B cell (primary cell): ENCODE measurements around the gene GNAL. TPM values are rescaled to one million over a fixed set of nuclear protein-coding genes. Genes with fewer than 3 reads are reported as not detected.

Experiments used
- ATAC-seq: fragments of 200-7000 bp; cut with Tn5 transposase; one replicate; pipeline ENCODE4 v1.10.0; 2021; ENCODE audit warnings: low read depth, mild to moderate bottlenecking, moderate number of reproducible peaks, moderate library complexity
- CTCF ChIA-PET: fragments of 350-600 bp; sonication (Branson Sonifier 250); formaldehyde crosslinking; loops from one replicate; lab custom pipeline; 2021; ENCODE audit warnings: antibody characterized with exemption, inconsistent platforms; lab: Charles Lee
- POLR2A ChIA-PET: fragments of 350-600 bp; sonication (Branson Sonifier 250); formaldehyde crosslinking; loops from one replicate; lab custom pipeline; 2021; ENCODE audit warnings: antibody characterized with exemption; lab: Charles Lee
- DNase-seq: peaks from one replicate; pipeline ENCODE4 v3.0.0; 2013
- H2AFZ ChIP-seq: 2 replicates; pipeline ENCODE4 v1.6.1; 2012; ENCODE audit warnings: mild to moderate bottlenecking, low read depth, low read length; ENCODE audit not compliant: insufficient read depth, poor library complexity, severe bottlenecking
- H3K27ac ChIP-seq, 2 donors: 1 replicate in 1 of 2; 2 replicates in 1 of 2; pipeline ENCODE4 v1.5.1; 2012 to 2013; ENCODE audit warnings: low read length in 2 of 2, mild to moderate bottlenecking in 2 of 2, moderate library complexity in 1 of 2
- H3K27me3 ChIP-seq, 4 experiments: fragments of 200-600 bp in 1 of 4; sonication (generic) in 1 of 4; replicated peaks in 1 of 4; 1 replicate in 2 of 4; 2 replicates in 2 of 4; pipeline versions ENCODE4 v1.6.1 to v1.7.0; 2013 to 2016; ENCODE audit warnings: low read length in 3 of 4, mild to moderate bottlenecking in 2 of 4, mixed read lengths in 1 of 4, moderate library complexity in 1 of 4; ENCODE audit not compliant: insufficient read depth in 4 of 4, control insufficient read depth in 3 of 4; ENCODE audit errors: control extremely low read depth in 1 of 4
- H3K36me3 ChIP-seq, 2 experiments: replicated peaks in 1 of 2; 1 replicate in 1 of 2; 2 replicates in 1 of 2; pipeline versions ENCODE4 v1.6.1 to v1.7.1; 2013; ENCODE audit warnings: low read length in 1 of 2; ENCODE audit not compliant: insufficient read depth in 2 of 2, control insufficient read depth in 1 of 2; ENCODE audit errors: control extremely low read depth in 1 of 2, extremely low read depth in 1 of 2
- H3K4me1 ChIP-seq, 2 donors: fragments of 200-600 bp in 1 of 2; sonication (generic) in 1 of 2; 1 replicate in 1 of 2; 2 replicates in 1 of 2; pipeline versions ENCODE4 v1.5.1 to v1.6.1; 2013 to 2017; ENCODE audit warnings: low read length in 2 of 2; ENCODE audit not compliant: control insufficient read depth in 2 of 2, insufficient read depth in 2 of 2
- H3K4me2 ChIP-seq: replicated peaks from 2 replicates; pipeline ENCODE3; 2012; ENCODE audit warnings: mild to moderate bottlenecking, low read depth, low read length; ENCODE audit not compliant: poor library complexity, severe bottlenecking
- H3K4me3 ChIP-seq, 5 experiments: fragments of 200-600 bp in 1 of 5; sonication (generic) in 1 of 5; 1 replicate in 3 of 5; 2 replicates in 2 of 5; pipeline versions ENCODE4 v1.5.1 to v1.7.0; 2011 to 2016; ENCODE audit warnings: low read length in 4 of 5, mild to moderate bottlenecking in 4 of 5, low read depth in 2 of 5, control low read depth in 1 of 5, moderate library complexity in 1 of 5; ENCODE audit not compliant: insufficient read depth in 1 of 5; ENCODE audit errors: control extremely low read depth in 1 of 5, extremely low read depth in 1 of 5
- H3K79me2 ChIP-seq: fragments of 200-600 bp; sonication (generic); one replicate; pipeline ENCODE4 v1.6.0; 2016; ENCODE audit warnings: low read length; ENCODE audit not compliant: control insufficient read depth, insufficient read depth
- H3K9ac ChIP-seq: fragments of 200-600 bp; sonication (generic); 2 replicates; pipeline ENCODE4 v1.6.1; 2017; ENCODE audit warnings: mild to moderate bottlenecking, low read length, moderate library complexity
- H3K9me3 ChIP-seq, 3 donors: one replicate each; pipeline versions ENCODE4 v1.6.1 to v1.7.1; 2013; ENCODE audit warnings: low read length in 2 of 3; ENCODE audit not compliant: control insufficient read depth in 2 of 3, insufficient read depth in 1 of 3; ENCODE audit errors: control extremely low read depth in 1 of 3
- H4K20me1 ChIP-seq: 2 replicates; pipeline ENCODE4 v1.6.0; 2012; ENCODE audit warnings: mild to moderate bottlenecking, low read length; ENCODE audit not compliant: insufficient read depth, control insufficient read depth, poor library complexity, severe bottlenecking
- H3K27ac Mint-ChIP-seq: one replicate; pipeline ENCODE4 v1.8.0; 2021; ENCODE audit warnings: mixed read lengths
- H3K27me3 Mint-ChIP-seq: one replicate; pipeline ENCODE4 v1.8.0; 2021; ENCODE audit warnings: mixed read lengths
- H3K4me1 Mint-ChIP-seq: one replicate; pipeline ENCODE4 v1.8.0; 2021; ENCODE audit warnings: mixed read lengths
- H3K4me3 Mint-ChIP-seq: one replicate; pipeline ENCODE4 v1.8.0; 2021; ENCODE audit warnings: mixed read lengths
- H3K9me3 Mint-ChIP-seq: one replicate; pipeline ENCODE4 v1.8.0; 2022; ENCODE audit warnings: mixed read lengths; ENCODE audit not compliant: insufficient read depth
- EZH2 ChIP-seq: IDR thresholded peaks from 2 replicates; pipeline ENCODE4 v1.6.1; 2012; ENCODE audit warnings: borderline replicate concordance, low read depth, mild to moderate bottlenecking, moderate library complexity, low read length; ENCODE audit not compliant: insufficient read depth, poor library complexity, severe bottlenecking
- WGBS: methylation state at CpG from one replicate; pipeline ENCODE4 v1.1.5; 2013; ENCODE audit warnings: missing lambda C conversion rate; ENCODE audit not compliant: insufficient coverage; 5-methylcytosine and 5-hydroxymethylcytosine counted together
- intact Hi-C: fragments of 100-400 bp; cut with micrococcal nuclease; formaldehyde crosslinking; loops from one replicate; pipeline ENCODE4 v1.10.0; 2022
- polyA plus RNA-seq: library from polyadenylated mRNA; depleted of rRNA; stranded (reverse); fragments of >200 nt; gene quantifications from 2 replicates; pipeline ENCODE4 v1.2.3, GENCODE V29; 2012
- total RNA-seq, 2 donors: library from RNA; stranded (reverse); fragments of 120-200 nt in 1 of 2; gene quantifications; 1 replicate in 1 of 2; 2 replicates in 1 of 2; pipeline versions ENCODE4 v1.2.3 to v1.2.4, GENCODE V29; 2013 to 2022
- TF ChIP-seq, protein P1 (sequence below): fragments of 200-600 bp; IDR thresholded peaks from one replicate; pipeline ENCODE4 v1.8.0; 2022; ENCODE audit warnings: antibody characterized with exemption, mild to moderate bottlenecking

Gene GNAL
- total and polyA plus RNA-seq, 2 donors (not counting 1 experiment from before 2014, with no cell fraction given), result 0.01 to 0.12 TPM

- Mint-ChIP-seq H3K4me3 (no peak overlapping the region), H3K27ac (no peak overlapping the region), H3K4me1 (no peaks in the 10 kb centered on the region), H3K9me3 (no peaks in the 10 kb centered on the region), H3K27me3 (peaks cover 6% of the 10 kb centered on the region)
- Histone ChIP-seq H4K20me1 (no peaks in the 10 kb centered on the region), H3K4me2 (no peak overlapping the region), H3K4me3 (no peak overlapping the region), H3K27ac (no peak overlapping the region), H3K36me3 (no peaks in the 10 kb centered on the region), H3K27me3 (no peaks in the 10 kb centered on the region), H3K4me1 (no peaks in the 10 kb centered on the region), H2AFZ (no peak overlapping the region), H3K79me2 (no peaks in the 10 kb centered on the region), H3K9me3 (peaks cover 0 to 6% (median 0%) of the 10 kb centered on the region in 3 donors), H3K9ac (no peak overlapping the region)
- POLR2A ChIA-PET, result no interaction called here
- CTCF ChIA-PET, result no interaction called here
- DNase-seq, result no peak
- WGBS, result no CpG with 5 or more reads among the region's 2 CpGs
- intact Hi-C loops, result no loop called here
- no peak for ATAC-seq
- TF ChIP-seq, protein P1, sequence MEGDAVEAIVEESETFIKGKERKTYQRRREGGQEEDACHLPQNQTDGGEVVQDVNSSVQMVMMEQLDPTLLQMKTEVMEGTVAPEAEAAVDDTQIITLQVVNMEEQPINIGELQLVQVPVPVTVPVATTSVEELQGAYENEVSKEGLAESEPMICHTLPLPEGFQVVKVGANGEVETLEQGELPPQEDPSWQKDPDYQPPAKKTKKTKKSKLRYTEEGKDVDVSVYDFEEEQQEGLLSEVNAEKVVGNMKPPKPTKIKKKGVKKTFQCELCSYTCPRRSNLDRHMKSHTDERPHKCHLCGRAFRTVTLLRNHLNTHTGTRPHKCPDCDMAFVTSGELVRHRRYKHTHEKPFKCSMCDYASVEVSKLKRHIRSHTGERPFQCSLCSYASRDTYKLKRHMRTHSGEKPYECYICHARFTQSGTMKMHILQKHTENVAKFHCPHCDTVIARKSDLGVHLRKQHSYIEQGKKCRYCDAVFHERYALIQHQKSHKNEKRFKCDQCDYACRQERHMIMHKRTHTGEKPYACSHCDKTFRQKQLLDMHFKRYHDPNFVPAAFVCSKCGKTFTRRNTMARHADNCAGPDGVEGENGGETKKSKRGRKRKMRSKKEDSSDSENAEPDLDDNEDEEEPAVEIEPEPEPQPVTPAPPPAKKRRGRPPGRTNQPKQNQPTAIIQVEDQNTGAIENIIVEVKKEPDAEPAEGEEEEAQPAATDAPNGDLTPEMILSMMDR, result no peak
- TF ChIP-seq EZH2, result no peak
These were observed 130.9 kb downstream of the GNAL start for GRCh38 chr18:11819938-11820337.

DNA sequence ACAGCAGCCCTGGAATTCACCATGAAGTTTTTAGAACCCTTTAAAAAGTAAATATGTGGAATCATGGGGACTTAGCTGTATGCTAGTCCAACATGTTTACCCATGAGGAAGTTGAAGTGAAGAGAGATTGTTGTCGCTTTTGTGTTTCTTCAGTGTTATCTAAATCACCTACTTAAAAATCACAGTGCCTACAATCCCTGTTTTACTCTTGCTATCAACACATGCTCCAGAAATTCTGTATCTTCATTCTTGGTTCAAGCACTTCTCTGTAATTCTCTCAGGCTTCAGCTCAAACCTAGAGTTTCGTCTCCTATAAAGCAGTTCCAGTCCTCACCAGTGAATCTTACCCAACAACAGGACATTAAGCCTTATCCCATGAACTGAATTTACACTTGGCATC, 131.6 kb downstream of the GNAL start:
- no peak overlapping the region for H3K4me3 ChIP-seq
- Mint-ChIP-seq H3K27ac (no peak overlapping the region), H3K9me3 (no peaks in the 10 kb centered on the region), H3K4me1 (no peaks in the 10 kb centered on the region), H3K4me3 (no peak overlapping the region), H3K27me3 (peaks cover 3% of the 10 kb centered on the region)
- no peak overlapping the region for H2AFZ ChIP-seq
- H3K9me3 ChIP-seq, result peaks cover 0 to 6% (median 0%) of the 10 kb centered on the region in 3 donors
- WGBS, result 0% methylated on average over 1 of the region's 2 CpGs
- ATAC-seq (no peak), DNase-seq (no peak)
- no peaks in the 10 kb centered on the region for H3K27me3 ChIP-seq
- H4K20me1 ChIP-seq, result no peaks in the 10 kb centered on the region
- ChIA-PET CTCF (no interaction called here), POLR2A (no interaction called here)
- TF ChIP-seq, protein P1, result no peak
- no peak for TF ChIP-seq EZH2
- H3K9ac ChIP-seq, result no peak overlapping the region
- no peaks in the 10 kb centered on the region for H3K79me2 ChIP-seq
- no peaks in the 10 kb centered on the region for H3K4me1 ChIP-seq
- no peaks in the 10 kb centered on the region for H3K36me3 ChIP-seq
- no peak overlapping the region for H3K4me2 ChIP-seq
- no peak overlapping the region for H3K27ac ChIP-seq
- intact Hi-C loops, result no loop called here
